Vagina (tissue), 2 donors: ENCODE results near the gene NDUFB10.

ENCODE experiments used
- POLR2A ChIP-seq, 2 donors: fragments of 450-650 bp; IDR thresholded peaks; one replicate each; pipeline ENCODE4 v1.6.1; 2017; ENCODE audit warnings: antibody characterized with exemption in 2 of 2, mild to moderate bottlenecking in 2 of 2, moderate library complexity in 2 of 2
- POLR2AphosphoS5 ChIP-seq, 2 donors: sonication (generic); formaldehyde crosslinking; IDR thresholded peaks; one replicate each; pipeline ENCODE4 v1.9.0; 2017; ENCODE audit warnings: antibody characterized with exemption in 2 of 2, mild to moderate bottlenecking in 2 of 2, low read depth in 1 of 2; ENCODE audit not compliant: insufficient read depth in 1 of 2
- TF ChIP-seq, protein P1 (sequence below), 3 experiments: fragments of 450-650 bp in 2 of 3; fragments of 200-600 bp in 1 of 3; sonication (generic) in 1 of 3; IDR thresholded peaks; one replicate each; pipeline ENCODE4 v1.5.1; 2017 to 2019; ENCODE audit warnings: antibody characterized with exemption in 3 of 3, mild to moderate bottlenecking in 2 of 3, moderate library complexity in 2 of 3

DNA sequence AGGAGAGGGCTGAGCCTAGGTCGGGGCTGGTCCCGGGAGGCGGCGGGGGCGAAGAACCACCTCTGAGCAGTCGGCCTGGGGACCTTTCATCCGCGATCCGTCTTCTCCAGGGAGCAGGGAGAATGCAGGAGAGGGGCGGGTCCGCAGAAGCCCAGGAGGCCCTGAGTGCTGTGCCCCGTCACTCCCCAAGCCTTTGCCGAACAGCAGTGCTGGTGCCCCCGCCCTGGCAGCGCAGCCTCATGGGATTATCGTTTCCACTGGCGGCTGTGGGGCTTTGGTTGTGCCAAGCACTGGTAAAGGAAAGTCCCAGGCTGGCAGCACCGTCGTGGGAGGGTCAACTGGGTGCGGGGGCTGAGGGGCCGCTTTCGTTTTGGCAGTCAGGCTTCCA, 13.1 kb downstream of the NDUFB10 start:
- TF ChIP-seq, protein P1, sequence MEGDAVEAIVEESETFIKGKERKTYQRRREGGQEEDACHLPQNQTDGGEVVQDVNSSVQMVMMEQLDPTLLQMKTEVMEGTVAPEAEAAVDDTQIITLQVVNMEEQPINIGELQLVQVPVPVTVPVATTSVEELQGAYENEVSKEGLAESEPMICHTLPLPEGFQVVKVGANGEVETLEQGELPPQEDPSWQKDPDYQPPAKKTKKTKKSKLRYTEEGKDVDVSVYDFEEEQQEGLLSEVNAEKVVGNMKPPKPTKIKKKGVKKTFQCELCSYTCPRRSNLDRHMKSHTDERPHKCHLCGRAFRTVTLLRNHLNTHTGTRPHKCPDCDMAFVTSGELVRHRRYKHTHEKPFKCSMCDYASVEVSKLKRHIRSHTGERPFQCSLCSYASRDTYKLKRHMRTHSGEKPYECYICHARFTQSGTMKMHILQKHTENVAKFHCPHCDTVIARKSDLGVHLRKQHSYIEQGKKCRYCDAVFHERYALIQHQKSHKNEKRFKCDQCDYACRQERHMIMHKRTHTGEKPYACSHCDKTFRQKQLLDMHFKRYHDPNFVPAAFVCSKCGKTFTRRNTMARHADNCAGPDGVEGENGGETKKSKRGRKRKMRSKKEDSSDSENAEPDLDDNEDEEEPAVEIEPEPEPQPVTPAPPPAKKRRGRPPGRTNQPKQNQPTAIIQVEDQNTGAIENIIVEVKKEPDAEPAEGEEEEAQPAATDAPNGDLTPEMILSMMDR (IDR thresholded peaks at IDR 0.05): no peak
- TF ChIP-seq POLR2AphosphoS5 (IDR thresholded peaks at IDR 0.05; ENCODE audit: insufficient read depth in 1 of 2, low read depth in 1 of 2): no peak
- TF ChIP-seq POLR2A (IDR thresholded peaks at IDR 0.05): no peak
